Trophoblast cell (in vitro differentiated cells and primary cell): ENCODE data around the gene PARP1.

Experiments used
- DNase-seq, 2 donors: peaks; one replicate each; pipeline ENCODE4 v3.0.0-alpha.2; 2016
- H2AFZ ChIP-seq: 2 replicates; pipeline ENCODE4 v1.6.1; 2013; ENCODE audit warnings: low read length, moderate library complexity, mild to moderate bottlenecking; ENCODE audit not compliant: insufficient read depth, poor library complexity
- H2AK5ac ChIP-seq: 2 replicates; pipeline ENCODE4 v1.6.1; 2013; ENCODE audit warnings: mild to moderate bottlenecking, low read length
- H2BK120ac ChIP-seq: 2 replicates; pipeline ENCODE4 v1.6.1; 2013; ENCODE audit warnings: low read length, mild to moderate bottlenecking, moderate library complexity; ENCODE audit not compliant: insufficient read depth, poor library complexity
- H2BK12ac ChIP-seq: 2 replicates; pipeline ENCODE4 v1.6.1; 2013; ENCODE audit warnings: mild to moderate bottlenecking, low read length, moderate library complexity
- H2BK5ac ChIP-seq: 2 replicates; pipeline ENCODE4 v1.6.1; 2013; ENCODE audit warnings: low read length, low read depth, moderate library complexity, mild to moderate bottlenecking; ENCODE audit not compliant: poor library complexity
- H3K14ac ChIP-seq: 2 replicates; pipeline ENCODE4 v1.6.1; 2013; ENCODE audit warnings: mild to moderate bottlenecking, low read length
- H3K18ac ChIP-seq: 2 replicates; pipeline ENCODE4 v1.6.1; 2013; ENCODE audit warnings: mild to moderate bottlenecking, low read length
- H3K23ac ChIP-seq: 2 replicates; pipeline ENCODE4 v1.6.1; 2013; ENCODE audit warnings: low read length
- H3K27ac ChIP-seq: 2 replicates; pipeline ENCODE4 v1.5.1; 2013; ENCODE audit warnings: low read depth, mild to moderate bottlenecking, inconsistent platforms, low read length, moderate library complexity
- H3K27me3 ChIP-seq: 2 replicates; pipeline ENCODE4 v1.6.1; 2013; ENCODE audit warnings: inconsistent platforms, mild to moderate bottlenecking, low read length, moderate library complexity; ENCODE audit not compliant: insufficient read depth
- H3K36me3 ChIP-seq, 2 experiments: 1 replicate in 1 of 2; 2 replicates in 1 of 2; pipeline ENCODE4 v1.6.1; 2013; ENCODE audit warnings: low read length in 2 of 2, mild to moderate bottlenecking in 2 of 2, moderate library complexity in 1 of 2; ENCODE audit not compliant: insufficient read depth in 2 of 2, control insufficient read depth in 1 of 2
- H3K4ac ChIP-seq: 2 replicates; pipeline ENCODE4 v1.6.1; 2013; ENCODE audit warnings: low read depth, mild to moderate bottlenecking, low read length, moderate library complexity
- H3K4me1 ChIP-seq, 2 experiments: 1 replicate in 1 of 2; 2 replicates in 1 of 2; pipeline ENCODE4 v1.6.1; 2013; ENCODE audit warnings: low read length in 2 of 2, mild to moderate bottlenecking in 2 of 2, moderate library complexity in 1 of 2; ENCODE audit not compliant: insufficient read depth in 2 of 2, control insufficient read depth in 1 of 2
- H3K4me2 ChIP-seq: 2 replicates; pipeline ENCODE4 v1.6.1; 2013; ENCODE audit warnings: inconsistent platforms, mild to moderate bottlenecking, low read length, moderate library complexity
- H3K4me3 ChIP-seq: 2 replicates; pipeline ENCODE4 v1.5.1; 2013; ENCODE audit warnings: mild to moderate bottlenecking, low read depth, low read length, inconsistent platforms
- H3K79me1 ChIP-seq: one replicate; pipeline ENCODE4 v1.6.1; 2013; ENCODE audit warnings: low read length
- H3K79me2 ChIP-seq: 2 replicates; pipeline ENCODE4 v1.6.1; 2013; ENCODE audit warnings: low read length, mild to moderate bottlenecking; ENCODE audit not compliant: control insufficient read depth, insufficient read depth, poor library complexity
- H3K9ac ChIP-seq: 2 replicates; pipeline ENCODE4 v1.6.1; 2013; ENCODE audit warnings: mild to moderate bottlenecking, low read length
- H3K9me3 ChIP-seq: 2 replicates; pipeline ENCODE4 v1.6.1; 2013; ENCODE audit warnings: low read depth, mild to moderate bottlenecking, control low read depth, inconsistent platforms, low read length; ENCODE audit not compliant: insufficient read depth
- H4K12ac ChIP-seq: 2 replicates; pipeline ENCODE4 v1.6.1; 2013; ENCODE audit warnings: low read depth, mild to moderate bottlenecking, low read length, moderate library complexity
- H4K8ac ChIP-seq: 2 replicates; pipeline ENCODE4 v1.6.1; 2013; ENCODE audit warnings: low read depth, mild to moderate bottlenecking, low read length, moderate library complexity
- H4K91ac ChIP-seq: one replicate; pipeline ENCODE4 v1.6.1; 2013; ENCODE audit warnings: low read depth, mild to moderate bottlenecking, low read length, moderate library complexity
- WGBS: extraction: QIAGEN DNeasy Blood & Tissue Kit; methylation state at CpG from one replicate; pipeline ENCODE4 v1.1.7; 2013; ENCODE audit warnings: missing lambda C conversion rate; ENCODE audit not compliant: insufficient read length, insufficient coverage; ENCODE audit errors: extremely low coverage; 5-methylcytosine and 5-hydroxymethylcytosine counted together

Gene PARP1

GRCh38 chr1:226429858-226430715 lies 22.2 kb upstream of the PARP1 start:
- Histone ChIP-seq H3K79me1 (no peaks in the 10 kb centered on the region), H3K4me3 (no peak overlapping the region), H3K9me3 (peaks cover 2% of the 10 kb centered on the region), H3K36me3 (no peaks in the 10 kb centered on the region), H3K27ac (no peak overlapping the region), H2BK12ac (no peak overlapping the region), H3K9ac (no peak overlapping the region), H4K12ac (no peak overlapping the region), H3K18ac (no peak overlapping the region), H2AFZ (no peak overlapping the region), H3K14ac (peak overlapping the region; percentile 10), H4K8ac (no peak overlapping the region), H2BK120ac (no peak overlapping the region), H3K4me2 (no peak overlapping the region), H3K27me3 (no peaks in the 10 kb centered on the region), H4K91ac (no peak overlapping the region), H3K23ac (no peak overlapping the region), H3K4me1 (peaks cover 4 to 5% of the 10 kb centered on the region in 2 experiments), H3K79me2 (no peaks in the 10 kb centered on the region), H3K4ac (no peak overlapping the region), H2BK5ac (no peak overlapping the region), H2AK5ac (no peak overlapping the region)
- no peak for DNase-seq
- no CpG with 5 or more reads among the region's 14 CpGs for WGBS

GRCh38 chr1:226428791-226429461 lies 21.0 kb upstream of the PARP1 start:
- Histone ChIP-seq H2BK5ac (no peak overlapping the region), H3K4me1 (peaks cover 4 to 5% of the 10 kb centered on the region in 2 experiments)
- no CpG with 5 or more reads among the region's 12 CpGs for WGBS

GRCh38 chr1:226428348-226428747 lies 20.5 kb upstream of the PARP1 start:
- Histone ChIP-seq H3K18ac (no peak overlapping the region), H3K23ac (peak overlapping the region; percentile 52), H3K27ac (no peak overlapping the region), H3K14ac (no peak overlapping the region), H3K4me3 (no peak overlapping the region), H3K79me1 (no peaks in the 10 kb centered on the region), H3K9ac (no peak overlapping the region), H2BK12ac (no peak overlapping the region), H2BK120ac (no peak overlapping the region), H3K36me3 (no peaks in the 10 kb centered on the region), H4K12ac (no peak overlapping the region), H3K79me2 (no peaks in the 10 kb centered on the region), H3K4ac (no peak overlapping the region), H3K9me3 (peaks cover 2% of the 10 kb centered on the region), H3K4me1 (peaks cover 4 to 5% of the 10 kb centered on the region in 2 experiments), H2AK5ac (no peak overlapping the region), H3K27me3 (no peaks in the 10 kb centered on the region), H3K4me2 (no peak overlapping the region), H2AFZ (no peak overlapping the region), H2BK5ac (no peak overlapping the region), H4K8ac (no peak overlapping the region), H4K91ac (no peak overlapping the region)
- no peak for DNase-seq
- no CpG with 5 or more reads among the region's 5 CpGs for WGBS

More at GRCh38 chr1:226428791-226429461, 21.0 kb upstream of the PARP1 start:
- Histone ChIP-seq H3K27me3 (no peaks in the 10 kb centered on the region), H3K4me2 (no peak overlapping the region), H4K12ac (no peak overlapping the region), H4K91ac (no peak overlapping the region), H3K4ac (no peak overlapping the region), H2AFZ (no peak overlapping the region), H3K9me3 (peaks cover 2% of the 10 kb centered on the region), H3K23ac (no peak overlapping the region), H2BK12ac (no peak overlapping the region), H2AK5ac (no peak overlapping the region), H3K9ac (no peak overlapping the region), H4K8ac (no peak overlapping the region), H3K79me1 (no peaks in the 10 kb centered on the region), H2BK120ac (no peak overlapping the region), H3K14ac (no peak overlapping the region), H3K4me3 (no peak overlapping the region), H3K27ac (no peak overlapping the region), H3K18ac (no peak overlapping the region), H3K79me2 (no peaks in the 10 kb centered on the region), H3K36me3 (no peaks in the 10 kb centered on the region)
- peak in 1 of 2 donors; percentile 23 for DNase-seq

- no peaks in the 10 kb centered on the region for H3K36me3 ChIP-seq
- H4K8ac ChIP-seq: no peak overlapping the region
- no peak overlapping the region for H3K9ac ChIP-seq
- no CpG with 5 or more reads among the region's 3 CpGs for WGBS
- H2BK5ac ChIP-seq: no peak overlapping the region
- no peak overlapping the region for H3K27ac ChIP-seq
- no peak overlapping the region for H3K4me2 ChIP-seq
- H3K23ac ChIP-seq: no peak overlapping the region
- H3K14ac ChIP-seq: no peak overlapping the region
- DNase-seq: no peak
- H3K4me3 ChIP-seq: no peak overlapping the region
- H3K79me2 ChIP-seq: no peaks in the 10 kb centered on the region
- no peak overlapping the region for H2AFZ ChIP-seq
- H3K18ac ChIP-seq: no peak overlapping the region
- no peak overlapping the region for H3K4ac ChIP-seq
- no peak overlapping the region for H2BK120ac ChIP-seq
- peaks cover 2% of the 10 kb centered on the region for H3K9me3 ChIP-seq
- no peak overlapping the region for H4K12ac ChIP-seq
- H2BK12ac ChIP-seq: no peak overlapping the region
- no peak overlapping the region for H4K91ac ChIP-seq
- no peak overlapping the region for H2AK5ac ChIP-seq
- H3K79me1 ChIP-seq: no peaks in the 10 kb centered on the region
- no peaks in the 10 kb centered on the region for H3K27me3 ChIP-seq
- H3K4me1 ChIP-seq: peaks cover 4 to 5% of the 10 kb centered on the region in 2 experiments
Measured at GRCh38 chr1:226427131-226427530, 19.2 kb upstream of the PARP1 start.
